Activated effector memory CD4-positive, alpha-beta T cell treated with Interleukin-2 at 50 U/mL for 16 hours (primary cell): Measurements from ENCODE around the gene MAPK8.
"Not testable (repeated sequence)": the region's sequence is repeated elsewhere in the genome, so short reads cannot be mapped to it uniquely, and the experiment has no call there.

Experiments used
- DNase-seq: peaks from one replicate; pipeline ENCODE4 v3.0.0-alpha.2; 2020

Gene MAPK8

GRCh38 chr10:48306265-48306869 lies at the start of gene MAPK8:
Gene MAPK8 (plus strand): TSS chr10:48306677. CDS start chr10:48401661, 94,984 bp downstream.
- peak; percentile 89 for DNase-seq

DNA sequence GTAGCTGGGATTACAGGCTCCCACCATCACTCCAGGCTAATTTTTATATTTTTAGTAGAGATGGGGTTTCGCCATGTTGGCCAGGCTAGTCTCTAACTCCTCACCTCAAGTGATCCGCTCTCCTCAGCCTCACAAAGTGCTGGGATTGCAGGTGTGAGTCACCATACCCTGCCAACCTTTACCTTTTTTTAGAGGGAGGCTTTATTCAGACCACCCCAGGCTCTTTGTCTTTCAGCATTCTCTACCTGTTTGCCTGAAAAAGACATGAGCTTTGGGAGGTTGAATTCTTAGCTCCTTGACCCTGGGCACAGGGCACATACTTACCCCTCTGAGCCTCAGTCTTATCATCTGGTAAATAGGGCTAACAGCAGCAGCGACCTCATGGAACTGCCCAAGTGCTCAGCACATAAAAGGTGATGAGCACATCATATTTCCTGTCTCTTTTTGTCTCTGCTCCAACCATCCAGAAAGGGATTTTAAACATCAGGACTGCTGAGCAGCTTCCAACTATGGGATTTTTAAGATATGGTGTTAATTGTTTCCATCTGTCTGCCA lies 49.0 kb upstream of the MAPK8 start:
- DNase-seq = no peak

- DNase-seq = no peak
Observed at GRCh38 chr10:48258105-48258504, 48.4 kb upstream of the MAPK8 start.

DNA sequence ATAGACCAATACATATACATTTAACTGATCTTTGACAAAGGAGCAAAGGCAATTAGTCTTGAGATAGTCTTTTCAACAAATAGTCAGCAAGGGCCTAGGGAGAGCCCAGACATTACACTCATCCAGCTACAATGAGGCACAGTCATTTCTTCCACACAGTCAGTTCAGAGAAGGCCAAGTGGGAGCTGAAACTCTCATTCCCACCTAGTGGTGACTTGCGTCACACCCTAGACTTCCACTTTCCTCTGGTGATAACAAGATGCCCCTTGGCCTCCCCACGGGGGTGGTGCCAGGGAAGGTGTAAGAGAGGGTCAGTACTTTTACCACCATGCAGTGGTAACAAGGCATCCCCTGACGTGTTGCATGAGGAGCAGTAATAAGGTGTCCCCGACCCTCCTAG lies 39.9 kb upstream of the MAPK8 start:
- DNase-seq = no peak

GRCh38 chr10:48271047-48271730 lies 35.3 kb upstream of the MAPK8 start:
- DNase-seq = no peak

GRCh38 chr10:48272682-48273081 lies 33.8 kb upstream of the MAPK8 start:
- DNase-seq = no peak

DNA sequence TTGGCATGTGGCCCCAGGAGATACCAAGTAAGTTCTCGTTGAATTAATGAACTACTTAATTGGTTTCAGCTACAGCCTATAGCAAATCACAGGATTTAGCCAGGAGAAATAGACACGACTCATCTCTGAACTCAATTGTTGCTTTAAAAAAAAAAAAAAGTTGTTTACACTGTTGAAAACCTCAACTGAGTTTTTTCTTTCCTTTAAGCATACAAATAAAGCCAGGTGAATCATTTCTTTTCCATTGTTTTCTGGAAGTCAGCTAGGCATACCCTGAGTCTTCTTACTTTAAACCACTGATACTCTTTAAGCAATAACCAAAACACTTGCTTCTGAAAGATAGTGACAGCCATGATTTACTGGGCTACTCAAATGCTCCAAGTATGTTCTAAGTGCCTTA lies 32.7 kb upstream of the MAPK8 start:
- DNase-seq = no peak

DNA sequence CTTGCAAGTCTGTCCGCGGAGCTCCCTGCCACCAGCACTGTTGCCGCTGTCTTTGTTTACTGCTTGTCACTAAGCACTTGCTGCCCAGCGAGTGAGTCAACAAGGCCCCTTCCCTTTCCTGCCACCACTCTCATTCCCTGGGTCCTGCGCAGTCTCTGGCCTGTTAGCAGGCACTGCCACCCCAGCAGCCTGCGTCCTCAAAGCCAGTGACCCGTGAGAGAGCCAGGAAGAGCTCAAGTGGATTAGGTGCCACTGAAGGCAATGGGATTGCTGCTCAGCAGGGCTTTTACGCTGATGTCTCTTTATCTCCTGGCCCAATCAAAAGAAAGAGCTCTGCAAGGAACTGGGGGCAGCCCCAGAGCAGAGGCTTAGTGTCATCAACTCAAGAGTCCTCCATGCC lies 31.8 kb upstream of the MAPK8 start, which contains the start of gene FRMPD2:
Gene FRMPD2, minus strand, starts transcription at position 61 of the 400 bp plus-strand sequence. CDS start 129 bp downstream, outside the sequence.
- no peak for DNase-seq

DNA sequence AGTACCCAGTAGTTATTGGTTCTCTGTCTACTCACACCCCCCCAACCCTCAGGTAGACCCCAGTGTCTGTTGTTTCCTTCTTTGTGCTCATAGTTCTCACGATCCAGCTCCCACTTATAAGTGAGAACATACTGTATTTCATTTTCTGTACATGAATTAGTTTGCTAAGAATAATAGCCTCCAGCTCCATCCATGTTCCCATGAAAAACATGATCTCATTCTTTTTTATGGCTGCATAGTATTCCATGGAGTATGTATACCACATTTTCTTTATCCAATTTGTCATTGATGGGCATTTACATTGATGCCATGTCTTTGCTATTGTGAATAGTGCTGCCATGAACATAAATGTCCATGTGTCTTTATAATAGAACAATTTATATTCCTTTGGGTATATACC lies 29.4 kb upstream of the MAPK8 start:
- no peak for DNase-seq

- no peak for DNase-seq
Observed at GRCh38 chr10:48279081-48279751, 27.3 kb upstream of the MAPK8 start.

DNA sequence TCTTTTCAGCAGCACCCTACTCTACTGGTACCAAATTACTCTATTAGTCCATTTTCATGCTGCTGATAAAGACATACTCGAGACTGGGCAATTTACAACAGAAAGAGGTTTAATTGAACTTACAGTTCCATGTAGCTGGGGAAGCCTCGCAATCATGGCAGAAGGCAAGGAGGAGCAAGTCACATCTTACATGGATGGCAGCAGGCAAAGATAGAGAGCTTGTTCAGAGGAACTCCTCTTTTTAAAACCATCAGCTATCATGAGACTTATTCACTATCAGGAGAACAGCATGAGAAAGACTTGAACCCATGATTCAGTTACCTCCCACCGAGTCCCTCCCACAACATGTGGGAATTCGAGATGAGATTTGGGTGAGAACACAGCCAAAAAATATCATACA lies 24.8 kb upstream of the MAPK8 start:
- DNase-seq = not testable (repeated sequence)

GRCh38 chr10:48282829-48283228 lies 23.6 kb upstream of the MAPK8 start:
- no peak for DNase-seq

- DNase-seq = no peak
Observed at GRCh38 chr10:48284002-48284546, 22.4 kb upstream of the MAPK8 start.

GRCh38 chr10:48284811-48285210 lies 21.7 kb upstream of the MAPK8 start:
- DNase-seq = no peak

- DNase-seq = no peak
Observed at GRCh38 chr10:48285710-48286109, 20.8 kb upstream of the MAPK8 start.

GRCh38 chr10:48286356-48286755 lies 20.1 kb upstream of the MAPK8 start:
- DNase-seq = no peak

- no peak for DNase-seq
Observed at GRCh38 chr10:48287417-48288391, 18.8 kb upstream of the MAPK8 start.

- DNase-seq = no peak
Observed at GRCh38 chr10:48288661-48289060, 17.8 kb upstream of the MAPK8 start.

GRCh38 chr10:48289501-48290238 lies 16.8 kb upstream of the MAPK8 start:
- no peak for DNase-seq

DNA sequence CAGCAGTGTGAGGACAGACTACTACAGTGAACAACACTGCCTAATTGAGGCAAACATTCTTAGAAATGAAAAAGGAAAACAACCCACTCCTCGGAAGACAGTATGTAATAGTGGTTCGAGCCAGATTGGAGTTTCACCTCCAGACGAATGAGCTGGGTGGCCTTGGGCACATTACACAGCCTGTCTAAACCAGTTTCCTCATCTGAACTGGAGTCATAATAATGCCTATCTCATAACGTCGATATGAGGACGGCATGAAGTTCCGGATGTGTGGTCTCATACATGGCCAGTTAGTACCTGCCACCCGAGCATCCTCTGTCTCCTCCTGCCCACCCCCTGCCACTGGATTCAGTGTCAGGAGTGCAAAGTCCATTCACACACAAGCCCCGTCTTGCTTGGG lies 16.2 kb upstream of the MAPK8 start:
- no peak for DNase-seq

DNA sequence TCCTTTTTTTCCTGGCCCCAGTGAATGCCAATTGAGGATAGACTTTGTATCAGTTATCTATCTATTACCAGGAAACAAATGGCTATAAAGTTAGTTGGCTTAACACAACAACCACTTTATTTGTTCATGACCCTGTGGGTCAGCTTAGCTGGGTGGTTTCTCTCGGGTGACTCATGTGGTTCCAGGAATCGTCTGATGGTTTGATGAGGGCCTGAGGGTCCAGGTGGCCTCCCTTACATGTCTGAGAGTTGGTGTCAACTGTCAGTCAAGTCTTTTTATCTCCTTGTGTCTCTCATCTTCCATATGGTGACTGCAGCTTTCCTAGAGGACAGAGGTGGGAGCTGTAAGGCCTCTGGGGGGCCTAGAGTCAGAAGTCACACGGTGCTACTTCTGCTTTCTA lies 15.3 kb upstream of the MAPK8 start:
- DNase-seq = no peak

GRCh38 chr10:48292616-48293015 lies 13.9 kb upstream of the MAPK8 start:
- DNase-seq = no peak
